ENCODE results near the gene RMDN3.

The RMDN3 gene

DNA sequence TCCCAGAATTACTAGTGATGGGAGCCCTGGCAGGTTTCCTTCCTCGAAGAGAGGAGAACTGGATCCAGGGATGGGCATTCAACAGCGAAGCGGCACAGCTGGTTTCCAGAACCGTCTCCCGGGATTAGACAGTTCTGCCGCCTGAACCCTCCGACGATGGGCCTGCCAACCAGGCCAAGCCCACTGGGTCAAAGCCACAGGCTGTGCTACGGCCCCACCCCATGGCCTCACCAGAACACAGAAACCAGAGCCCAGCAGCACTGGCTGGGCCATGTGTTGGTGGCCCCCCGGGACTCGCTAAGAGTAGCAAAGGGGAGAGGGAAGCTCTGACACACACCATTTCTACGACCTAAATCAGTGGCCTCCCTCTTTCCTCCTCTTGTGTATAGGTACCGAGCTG, 17.0 kb upstream of the RMDN3 start:
- DNase-seq (ENCODE audit: low spot score), result no peak

GRCh38 chr15:40771242-40771641, 16.2 kb upstream of the RMDN3 start:
- DNase-seq (ENCODE audit: low spot score), result no peak

DNA sequence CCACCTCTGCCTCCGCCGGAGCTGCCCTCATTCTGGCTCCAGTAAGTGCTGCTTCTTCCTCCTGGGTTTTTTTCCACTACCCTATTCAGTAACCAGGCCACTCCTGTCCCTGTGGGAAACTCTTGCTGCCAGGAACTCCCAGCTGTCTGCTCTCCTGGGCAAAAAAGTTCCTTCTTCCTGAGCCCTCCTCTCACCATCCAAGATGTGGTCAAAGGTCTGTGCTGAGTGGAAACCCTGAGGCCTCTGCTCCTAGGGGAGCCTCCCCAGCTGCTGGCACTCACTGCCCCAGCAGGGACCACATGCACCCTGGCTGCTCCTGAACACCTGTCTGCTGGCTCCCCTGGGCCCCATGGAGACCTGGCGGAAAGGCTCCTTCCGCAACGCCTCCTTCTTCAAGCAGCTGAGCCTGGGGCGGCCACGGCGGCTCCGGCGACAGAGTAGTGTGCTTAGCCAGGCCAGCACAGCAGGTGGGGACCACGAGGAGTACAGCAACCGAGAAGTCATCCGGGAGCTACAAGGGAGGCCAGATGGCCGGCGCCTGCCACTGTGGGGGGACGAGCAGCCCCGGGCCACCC, 15.2 kb upstream of the RMDN3 start:
- DNase-seq (ENCODE audit: low spot score), result no peak

DNA sequence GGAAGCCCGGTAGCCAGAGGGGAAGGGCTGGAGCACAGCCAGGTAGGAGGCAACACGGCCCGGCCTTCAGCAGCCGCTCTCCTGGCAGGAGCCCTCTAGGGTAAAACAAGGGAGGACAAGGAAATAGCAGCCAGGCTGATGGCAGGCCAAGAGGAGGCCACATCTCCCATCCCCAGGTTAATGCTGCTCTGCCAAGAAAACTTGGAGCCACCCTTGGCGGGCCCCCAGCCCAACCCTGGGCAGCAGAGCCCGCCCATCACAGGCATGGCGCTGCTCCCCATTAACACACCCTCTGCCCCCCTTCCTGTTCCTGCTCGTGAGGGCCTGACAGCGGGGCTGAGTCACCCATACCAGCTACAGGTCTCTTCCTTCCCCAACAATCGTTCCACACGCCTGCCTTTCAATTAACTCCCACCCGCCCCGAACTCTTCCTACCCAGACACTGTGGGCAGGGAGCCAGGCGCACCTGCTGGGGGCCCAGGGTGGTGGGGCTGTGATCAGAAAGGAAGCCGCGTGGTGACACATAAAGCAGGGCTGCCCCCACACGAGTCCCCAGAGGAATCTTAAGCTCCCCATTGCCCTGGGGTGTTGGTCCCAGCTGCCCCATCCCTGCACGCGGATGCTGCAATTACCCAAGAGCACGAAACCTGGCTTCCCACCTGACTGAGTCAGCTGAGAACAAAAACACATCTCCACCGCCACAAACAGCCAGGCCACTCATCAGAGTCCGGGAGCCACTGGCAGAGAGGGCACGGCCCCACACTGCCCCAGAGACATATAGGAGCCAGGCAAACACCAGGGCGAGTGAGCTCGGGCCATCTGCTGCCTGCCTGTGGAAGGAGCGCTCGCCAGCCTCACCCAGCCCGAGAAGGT, 14.5 kb upstream of the RMDN3 start, which contains the start of gene C15orf62:
TSS of gene C15orf62 (plus strand) at position 707 of the 873 bp plus-strand sequence. CDS start 516 bp downstream, outside the sequence.
- DNase-seq (ENCODE audit: low spot score), result no peak

GRCh38 chr15:40768521-40769273, 13.6 kb upstream of the RMDN3 start:
- no peak for DNase-seq (ENCODE audit: low spot score)

DNA sequence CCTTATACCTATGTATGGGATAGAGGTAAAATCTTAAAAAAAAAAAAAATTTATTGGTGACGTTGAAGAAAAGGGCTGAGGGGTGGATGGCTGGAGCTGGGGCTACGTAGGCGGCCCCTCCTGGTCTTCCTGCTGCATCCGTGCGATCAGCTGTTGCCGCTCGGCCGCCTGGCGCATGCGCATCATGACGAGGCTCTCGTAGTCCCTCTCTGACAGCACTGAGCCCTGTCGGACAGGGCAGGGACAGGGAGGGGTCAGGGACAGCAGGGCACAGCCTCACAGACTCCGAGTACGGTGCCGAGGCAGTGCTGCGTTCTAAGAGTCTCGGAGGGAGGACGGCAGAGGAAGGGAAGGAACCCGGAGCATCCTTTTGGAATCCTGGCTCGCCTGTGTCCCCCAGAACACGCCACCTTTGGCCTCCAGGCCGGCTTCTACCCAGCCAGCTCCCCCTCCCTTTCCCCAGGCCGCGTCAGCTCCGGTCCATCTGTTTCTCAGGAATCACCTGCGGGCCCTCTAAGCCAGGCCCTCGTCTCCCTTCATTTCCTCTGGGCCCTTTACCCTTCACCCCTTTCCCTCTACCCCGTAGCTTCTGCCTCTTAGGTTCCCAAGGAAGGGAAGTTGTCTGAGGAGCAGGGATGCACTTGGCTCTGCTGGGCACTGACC, 12.9 kb upstream of the RMDN3 start:
- DNase-seq (ENCODE audit: low spot score), result no peak

GRCh38 chr15:40766906-40767837, 12.1 kb upstream of the RMDN3 start:
- DNase-seq (ENCODE audit: low spot score), result no peak

GRCh38 chr15:40766194-40766815, 11.3 kb upstream of the RMDN3 start:
- no peak for DNase-seq (ENCODE audit: low spot score)

DNA sequence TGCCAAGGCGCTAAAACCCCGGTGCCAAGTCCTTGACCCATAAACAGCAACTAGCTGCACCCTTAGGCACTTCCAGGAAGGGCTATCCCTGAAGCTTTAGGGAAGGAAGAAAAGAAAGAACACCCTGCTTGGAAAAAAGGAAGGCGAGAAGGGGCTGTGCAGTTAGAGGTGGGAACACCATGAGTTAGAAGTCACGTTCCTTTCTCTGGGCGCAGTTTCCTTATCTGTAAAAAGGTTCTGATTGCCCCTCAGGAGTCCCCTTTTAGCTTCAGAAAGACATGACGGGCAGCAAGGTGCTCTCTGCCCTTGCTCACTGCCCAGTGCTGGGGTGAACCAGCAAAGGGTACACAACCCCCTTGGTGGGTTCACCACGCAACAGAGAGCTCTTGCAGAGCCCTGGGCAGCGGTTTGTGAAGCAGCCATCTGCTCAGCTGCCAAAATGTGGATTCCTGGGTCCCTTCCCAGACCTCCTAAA, 9.6 kb upstream of the RMDN3 start:
- DNase-seq (ENCODE audit: low spot score), result no peak

DNA sequence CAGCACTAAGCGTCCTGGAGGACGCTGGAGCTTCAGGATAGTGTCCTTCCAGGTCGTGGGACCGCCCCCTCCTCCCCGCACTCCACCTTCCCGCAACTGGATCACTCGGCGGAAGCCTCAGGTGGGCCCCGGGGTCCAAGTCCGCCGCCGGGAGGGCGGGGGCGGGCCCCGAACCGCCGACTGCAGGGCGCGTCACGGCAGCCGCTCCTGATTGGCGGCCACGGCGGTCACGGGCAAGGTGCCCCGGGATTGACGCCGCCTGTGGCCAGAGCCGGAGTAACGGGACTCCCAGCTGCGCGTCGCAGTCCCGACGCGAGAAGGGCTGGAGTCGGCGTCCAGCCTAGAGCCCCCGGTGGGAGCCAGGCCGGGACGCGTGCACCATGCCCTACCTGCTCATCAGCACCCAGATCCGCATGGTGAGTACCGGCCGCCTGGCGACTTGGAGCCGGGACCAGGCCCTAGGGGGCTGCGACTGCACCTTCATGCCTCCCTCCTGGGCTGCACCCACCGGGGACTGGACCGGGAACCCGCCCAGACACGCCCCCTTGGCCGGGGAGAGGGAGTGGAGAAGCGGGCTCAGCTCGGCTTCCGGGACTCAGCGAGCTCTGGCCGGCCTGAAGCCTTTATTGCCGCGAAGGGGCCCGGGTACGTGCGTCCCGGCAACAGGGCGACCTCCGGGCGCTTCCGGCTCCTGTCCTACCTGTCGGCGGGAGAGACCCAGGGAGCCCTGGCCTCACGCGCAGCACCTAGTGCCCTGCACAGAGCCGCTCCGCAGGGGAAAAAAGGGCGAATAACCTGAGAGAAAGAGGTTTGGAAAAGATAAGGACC, 9.0 kb upstream of the RMDN3 start, which contains the start of gene GCHFR:
TSS of gene GCHFR (plus strand) at position 268 of the 828 bp plus-strand sequence. CDS start at position 381, 113 bp downstream.
- DNase-seq (ENCODE audit: low spot score), result peak; percentile 84

- DNase-seq (ENCODE audit: low spot score), result peak; percentile 84
These were observed 8.1 kb upstream of the RMDN3 start for GRCh38 chr15:40762919-40763800.

DNA sequence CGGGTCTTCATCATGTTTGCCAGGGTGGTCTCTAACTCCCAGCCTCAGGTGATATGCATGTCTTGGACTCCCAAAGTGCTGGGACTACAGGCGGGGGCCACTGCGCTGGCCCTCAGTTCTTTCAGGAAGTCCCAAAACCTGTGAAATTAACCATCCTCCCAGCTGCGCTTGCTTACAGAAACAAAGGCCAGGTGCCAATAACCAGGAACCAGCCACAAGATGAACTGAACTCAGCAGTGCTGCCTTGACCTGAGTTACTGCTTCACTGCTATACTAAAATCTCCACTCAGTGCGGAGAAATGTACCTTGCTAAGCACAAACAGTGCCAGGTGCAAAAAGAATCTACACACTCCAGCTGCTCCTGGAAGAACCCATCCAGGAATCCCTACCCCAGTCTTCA, 4.9 kb upstream of the RMDN3 start:
- DNase-seq (ENCODE audit: low spot score), result no peak

DNA sequence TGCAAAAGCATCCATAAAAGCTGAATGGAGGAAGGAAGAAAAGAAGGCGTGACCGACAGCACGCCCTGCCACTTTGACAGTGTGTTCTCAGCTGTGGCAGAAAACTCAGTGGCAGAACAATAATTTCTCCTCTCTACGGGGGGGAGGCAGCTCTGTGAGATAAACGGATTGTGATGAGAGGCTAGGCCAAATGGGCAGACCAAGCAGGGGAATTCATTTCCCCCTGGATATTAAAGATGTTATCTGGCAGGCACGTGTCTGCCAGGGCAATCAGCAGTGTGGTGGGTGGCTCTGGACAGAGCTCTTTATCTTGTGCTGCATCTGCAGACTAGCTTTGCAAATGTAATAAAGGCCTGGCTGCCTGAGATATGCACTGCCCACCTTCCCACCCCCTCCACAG, 1.9 kb upstream of the RMDN3 start:
- no peak for DNase-seq (ENCODE audit: low spot score)

- no peak for DNase-seq (ENCODE audit: low spot score)
These were observed 756 bp upstream of the RMDN3 start for GRCh38 chr15:40755812-40756208.

- no peak for DNase-seq (ENCODE audit: low spot score)
These were observed 526 bp downstream of the RMDN3 start for GRCh38 chr15:40754574-40754882.

DNA sequence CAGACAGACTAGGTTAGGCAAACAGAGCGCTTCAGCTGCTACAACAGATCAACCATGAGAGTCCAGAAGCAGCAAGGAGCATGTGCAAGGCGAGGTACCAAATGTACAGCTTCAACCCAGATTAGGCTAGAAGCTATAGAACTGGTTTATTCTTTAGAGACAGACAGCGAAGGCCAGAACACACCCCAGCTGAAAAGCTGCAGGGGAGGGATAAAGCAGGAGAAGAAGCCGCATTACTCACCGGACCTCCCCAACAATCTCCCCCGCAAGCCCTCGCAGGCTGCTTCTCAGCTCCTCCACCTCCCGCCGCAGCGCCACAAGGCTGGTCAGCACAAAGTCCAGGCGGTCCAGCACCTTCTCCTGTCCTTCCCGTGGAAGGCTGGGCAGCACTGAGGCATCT, 3.3 kb downstream of the RMDN3 start:
- no peak for DNase-seq (ENCODE audit: low spot score)

DNA sequence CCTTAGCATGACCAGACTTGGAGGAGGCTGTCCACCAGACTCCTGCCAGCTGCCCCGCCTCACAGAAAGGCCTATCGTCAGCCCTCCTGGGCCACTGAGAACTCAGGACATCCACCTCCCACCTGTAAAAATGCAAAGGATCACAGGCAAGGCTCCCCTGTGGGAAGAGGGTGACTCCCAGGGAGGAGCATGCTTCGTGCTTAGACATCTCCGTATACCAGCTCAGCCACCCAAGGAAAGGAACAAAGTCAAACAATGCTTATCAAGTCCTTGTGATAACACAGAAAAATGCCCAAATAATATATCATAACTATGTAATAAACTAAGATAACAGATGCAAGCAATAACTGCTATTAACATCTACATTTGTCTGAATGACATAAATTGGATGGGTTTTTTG, 4.2 kb downstream of the RMDN3 start:
- DNase-seq (ENCODE audit: low spot score), result no peak

GRCh38 chr15:40749151-40749630, 5.9 kb downstream of the RMDN3 start:
- DNase-seq (ENCODE audit: low spot score), result no peak
